ENCODE measurements around the gene RPL13.

The RPL13 gene

GRCh38 chr16:89577055-89577759 is 16.7 kb downstream of the RPL13 start:
- TF ChIP-seq CSDC2 (CRISPR knock-in tag; IDR thresholded peaks at IDR 0.05) (no peak), RARB (CRISPR knock-in tag; IDR thresholded peaks at IDR 0.05) (no peak), ISL1 (CRISPR knock-in tag; IDR thresholded peaks at IDR 0.05) (no peak), ARNTL (CRISPR knock-in tag; IDR thresholded peaks at IDR 0.05; ENCODE audit: borderline replicate concordance, low read depth) (no peak), CREB5 (CRISPR knock-in tag; IDR thresholded peaks at IDR 0.05; ENCODE audit: low read depth) (no peak), ZNF8 (CRISPR knock-in tag; IDR thresholded peaks at IDR 0.05) (no peak), BACH2 (CRISPR knock-in tag; IDR thresholded peaks at IDR 0.05; ENCODE audit: borderline replicate concordance) (no peak), OSR1 (CRISPR knock-in tag; IDR thresholded peaks at IDR 0.05) (no peak), SNAI2 (CRISPR knock-in tag; IDR thresholded peaks at IDR 0.05) (no peak), TCF4 (CRISPR knock-in tag; IDR thresholded peaks at IDR 0.05; ENCODE audit: borderline replicate concordance) (no peak), TOX (CRISPR knock-in tag; IDR thresholded peaks at IDR 0.05; ENCODE audit: borderline replicate concordance) (no peak), ZFP30 (CRISPR knock-in tag; IDR thresholded peaks at IDR 0.05) (no peak)
- no peak for ATAC-seq

- no peak for TF ChIP-seq PATZ1 (CRISPR knock-in tag; IDR thresholded peaks at IDR 0.05; ENCODE audit: borderline replicate concordance)
- no peak for TF ChIP-seq POU6F1 (CRISPR knock-in tag; IDR thresholded peaks at IDR 0.05; ENCODE audit: borderline replicate concordance, low read depth)
- no peak for TF ChIP-seq SNAI2 (CRISPR knock-in tag; IDR thresholded peaks at IDR 0.05)
- no peak for TF ChIP-seq GLIS3 (CRISPR knock-in tag; IDR thresholded peaks at IDR 0.05)
- no peak for TF ChIP-seq TCF4 (CRISPR knock-in tag; IDR thresholded peaks at IDR 0.05; ENCODE audit: borderline replicate concordance)
- no peak for TF ChIP-seq BACH2 (CRISPR knock-in tag; IDR thresholded peaks at IDR 0.05; ENCODE audit: borderline replicate concordance)
- TF ChIP-seq ZNF8 (CRISPR knock-in tag; IDR thresholded peaks at IDR 0.05): no peak
- TF ChIP-seq ZFP30 (CRISPR knock-in tag; IDR thresholded peaks at IDR 0.05): no peak
- no peak for TF ChIP-seq CSRNP3 (CRISPR knock-in tag; IDR thresholded peaks at IDR 0.05)
- TF ChIP-seq ZC3H10 (CRISPR knock-in tag; IDR thresholded peaks at IDR 0.05): no peak
- no peak for TF ChIP-seq ZNF70 (CRISPR knock-in tag; IDR thresholded peaks at IDR 0.05)
- no peak for ATAC-seq
These were observed 18.9 kb downstream of the RPL13 start for GRCh38 chr16:89579351-89579750.

DNA sequence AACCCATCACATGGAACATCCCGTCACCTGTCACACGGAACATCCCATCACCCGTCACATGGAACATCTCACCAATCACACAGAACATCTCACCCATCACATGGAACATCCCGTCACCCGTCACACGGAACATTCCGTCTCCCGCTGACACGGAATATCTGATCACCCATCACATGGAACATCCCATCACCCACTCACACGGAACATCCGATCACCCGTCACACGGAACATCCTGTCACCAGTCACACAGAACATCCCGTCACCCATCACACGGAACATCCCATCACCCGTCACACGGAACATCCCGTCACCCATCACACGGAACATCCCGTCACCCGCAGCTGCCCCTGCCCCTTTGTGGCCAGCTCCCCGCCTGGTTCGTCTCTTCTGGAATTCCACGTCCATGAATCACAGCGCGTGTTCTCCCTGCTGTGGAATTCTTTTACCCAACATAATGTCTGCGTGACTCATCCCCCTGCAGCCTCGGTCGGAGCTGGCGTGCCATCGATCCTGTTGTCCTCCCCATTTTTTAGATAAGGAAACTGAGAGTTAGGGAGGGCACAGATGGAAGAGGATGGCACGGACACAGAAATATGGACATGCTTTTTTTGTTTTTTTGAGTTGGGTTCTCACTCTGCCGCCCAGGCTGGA is 20.7 kb downstream of the RPL13 start:
- TF ChIP-seq TCF4 (CRISPR knock-in tag; IDR thresholded peaks at IDR 0.05; ENCODE audit: borderline replicate concordance): no peak
- peak; percentile 77; the same call in 1 of the 2 replicates for TF ChIP-seq ZNF8 (CRISPR knock-in tag; IDR thresholded peaks at IDR 0.05)
- peak; percentile 86 for ATAC-seq

GRCh38 chr16:89581861-89582563 is 21.5 kb downstream of the RPL13 start:
- peak; percentile 64 for ATAC-seq
- TF ChIP-seq PPARA (CRISPR knock-in tag; IDR thresholded peaks at IDR 0.05; ENCODE audit: borderline replicate concordance) (no peak), GLIS3 (CRISPR knock-in tag; IDR thresholded peaks at IDR 0.05) (no peak), SNAI2 (CRISPR knock-in tag; IDR thresholded peaks at IDR 0.05) (no peak), CREB5 (CRISPR knock-in tag; IDR thresholded peaks at IDR 0.05; ENCODE audit: low read depth) (no peak), ZFP3 (CRISPR knock-in tag; IDR thresholded peaks at IDR 0.05) (no peak), ZNF70 (CRISPR knock-in tag; IDR thresholded peaks at IDR 0.05) (no peak), ESRRG (CRISPR knock-in tag; IDR thresholded peaks at IDR 0.05) (no peak), CSDC2 (CRISPR knock-in tag; IDR thresholded peaks at IDR 0.05) (no peak), ZNF565 (CRISPR knock-in tag; conservative IDR thresholded peaks at IDR 0.05; ENCODE audit: low read depth) (no peak), ZNF8 (CRISPR knock-in tag; IDR thresholded peaks at IDR 0.05) (no peak), ARNTL (CRISPR knock-in tag; IDR thresholded peaks at IDR 0.05; ENCODE audit: borderline replicate concordance, low read depth) (no peak), TCF4 (CRISPR knock-in tag; IDR thresholded peaks at IDR 0.05; ENCODE audit: borderline replicate concordance) (no peak), ISL1 (CRISPR knock-in tag; IDR thresholded peaks at IDR 0.05) (no peak), TOX (CRISPR knock-in tag; IDR thresholded peaks at IDR 0.05; ENCODE audit: borderline replicate concordance) (no peak)
- TF ChIP-seq, protein P1, sequence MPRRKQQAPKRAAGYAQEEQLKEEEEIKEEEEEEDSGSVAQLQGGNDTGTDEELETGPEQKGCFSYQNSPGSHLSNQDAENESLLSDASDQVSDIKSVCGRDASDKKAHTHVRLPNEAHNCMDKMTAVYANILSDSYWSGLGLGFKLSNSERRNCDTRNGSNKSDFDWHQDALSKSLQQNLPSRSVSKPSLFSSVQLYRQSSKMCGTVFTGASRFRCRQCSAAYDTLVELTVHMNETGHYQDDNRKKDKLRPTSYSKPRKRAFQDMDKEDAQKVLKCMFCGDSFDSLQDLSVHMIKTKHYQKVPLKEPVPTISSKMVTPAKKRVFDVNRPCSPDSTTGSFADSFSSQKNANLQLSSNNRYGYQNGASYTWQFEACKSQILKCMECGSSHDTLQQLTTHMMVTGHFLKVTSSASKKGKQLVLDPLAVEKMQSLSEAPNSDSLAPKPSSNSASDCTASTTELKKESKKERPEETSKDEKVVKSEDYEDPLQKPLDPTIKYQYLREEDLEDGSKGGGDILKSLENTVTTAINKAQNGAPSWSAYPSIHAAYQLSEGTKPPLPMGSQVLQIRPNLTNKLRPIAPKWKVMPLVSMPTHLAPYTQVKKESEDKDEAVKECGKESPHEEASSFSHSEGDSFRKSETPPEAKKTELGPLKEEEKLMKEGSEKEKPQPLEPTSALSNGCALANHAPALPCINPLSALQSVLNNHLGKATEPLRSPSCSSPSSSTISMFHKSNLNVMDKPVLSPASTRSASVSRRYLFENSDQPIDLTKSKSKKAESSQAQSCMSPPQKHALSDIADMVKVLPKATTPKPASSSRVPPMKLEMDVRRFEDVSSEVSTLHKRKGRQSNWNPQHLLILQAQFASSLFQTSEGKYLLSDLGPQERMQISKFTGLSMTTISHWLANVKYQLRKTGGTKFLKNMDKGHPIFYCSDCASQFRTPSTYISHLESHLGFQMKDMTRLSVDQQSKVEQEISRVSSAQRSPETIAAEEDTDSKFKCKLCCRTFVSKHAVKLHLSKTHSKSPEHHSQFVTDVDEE (CRISPR knock-in tag; IDR thresholded peaks at IDR 0.05): no peak

All from SK-N-SH treated with all-trans-retinoic acid at 6 μM for 48 hours (cell line).